Testis (tissue), 3 donors: Measurements from ENCODE around the gene EPN3. TPM values are rescaled to one million over a fixed set of nuclear protein-coding genes. Genes with fewer than 3 reads are reported as not detected.

Experiments used
- DNase-seq: peaks from one replicate; pipeline ENCODE4 v3.0.0-alpha.2; 2019
- H3K27ac ChIP-seq, 2 donors: fragments of 200-600 bp; sonication (generic); one replicate each; pipeline ENCODE4 v1.5.1; 2019
- H3K27me3 ChIP-seq: fragments of 200-600 bp; sonication (generic); one replicate; pipeline ENCODE4 v1.5.1; 2019
- H3K36me3 ChIP-seq: fragments of 200-600 bp; sonication (generic); one replicate; pipeline ENCODE4 v1.5.1; 2017; ENCODE audit warnings: low read depth; ENCODE audit errors: missing control alignments
- H3K4me1 ChIP-seq: fragments of 200-600 bp; sonication (generic); one replicate; pipeline ENCODE4 v1.5.1; 2019
- H3K4me3 ChIP-seq, 2 donors: fragments of 200-600 bp; sonication (generic); one replicate each; pipeline ENCODE4 v1.5.1; 2017 to 2019
- H3K9me3 ChIP-seq: fragments of 200-600 bp; sonication (generic); one replicate; pipeline ENCODE4 v1.5.1; 2017
- CTCF ChIP-seq, 3 experiments: fragments of 450-650 bp in 2 of 3; fragments of 200-600 bp in 1 of 3; sonication (generic) in 1 of 3; IDR thresholded peaks; one replicate each; pipeline ENCODE4 v1.5.1; 2016 to 2019; ENCODE audit warnings: antibody characterized with exemption in 3 of 3, mild to moderate bottlenecking in 2 of 3, moderate library complexity in 1 of 3
- POLR2A ChIP-seq: fragments of 450-650 bp; IDR thresholded peaks from one replicate; pipeline ENCODE4 v1.6.1; 2017; ENCODE audit warnings: antibody characterized with exemption, mild to moderate bottlenecking, moderate library complexity
- WGBS, 2 donors: methylation state at CpG; one replicate each; pipeline ENCODE4 v1.1.5; 2018; 5-methylcytosine and 5-hydroxymethylcytosine counted together
- intact Hi-C: fragments of 100-400 bp; cut with DNase I; formaldehyde crosslinking; loops from one replicate; pipeline ENCODE4 v1.15.1; 2023; ENCODE audit warnings: low total_unique reads
- polyA plus RNA-seq: library from polyadenylated mRNA; stranded (reverse); fragments of 350-450 nt; fragmentation: Illumina TruSeq; extraction: RNeasy Lipid Tissue Mini Kit (QIAGEN cat#74804); gene quantifications from one replicate; pipeline ENCODE4 v1.2.3, GENCODE V29; 2014; ENCODE audit warnings: low read depth, low replicate concordance; ENCODE audit not compliant: insufficient read depth
- total RNA-seq, 2 donors: library from RNA; depleted of rRNA; stranded (reverse); fragments of >200 nt; gene quantifications; one replicate each; pipeline ENCODE4 v1.2.3, GENCODE V29; 2016

EPN3 gene
- total and polyA plus RNA-seq, 3 donors from 2014 or later, result 4.9 to 6.3 (median 6.3) TPM

- Histone ChIP-seq H3K4me3 (no peak overlapping the region), H3K27me3 (no peaks in the 10 kb centered on the region), H3K36me3 (no peaks in the 10 kb centered on the region), H3K27ac (no peak overlapping the region), H3K4me1 (no peaks in the 10 kb centered on the region), H3K9me3 (no peaks in the 10 kb centered on the region)
- TF ChIP-seq POLR2A (no peak), CTCF (IDR thresholded peaks at IDR 0.05) (no peak)
- intact Hi-C loops, result no loop called here
- DNase-seq, result no peak
- WGBS, 2 donors, result 87 to 93% methylated on average over 6 to 14 of the region's 16 CpGs
Observed at GRCh38 chr17:50578173-50578572, 45.6 kb downstream of the EPN3 start.

DNA sequence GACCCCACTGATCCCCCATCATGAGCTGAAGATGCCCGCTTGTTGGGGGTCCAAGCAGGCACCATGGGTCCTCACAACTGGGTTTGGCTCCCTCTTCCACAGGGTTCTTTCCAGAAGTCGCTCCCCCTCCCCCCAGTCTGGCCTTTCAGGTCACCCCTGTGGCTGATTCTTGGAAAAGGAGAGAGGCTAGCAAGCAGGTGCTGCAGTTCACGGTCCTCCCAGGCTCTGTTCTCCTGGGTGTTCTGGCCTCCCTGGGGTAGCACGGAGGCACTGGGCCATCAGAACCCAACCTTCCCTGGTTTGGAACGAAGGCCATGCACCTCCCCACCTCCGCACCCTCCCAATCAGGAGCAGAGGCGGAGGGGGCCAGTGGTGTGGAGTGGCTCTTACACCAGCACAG, 46.9 kb downstream of the EPN3 start:
- WGBS, 2 donors, result 87 to 100% methylated on average over 4 to 7 of the region's 7 CpGs
- intact Hi-C loops, result no loop called here
- no peaks in the 10 kb centered on the region for H3K27me3 ChIP-seq
- no peak overlapping the region for H3K4me3 ChIP-seq
- no peaks in the 10 kb centered on the region for H3K36me3 ChIP-seq
- no peaks in the 10 kb centered on the region for H3K9me3 ChIP-seq
- no peak for TF ChIP-seq POLR2A
- no peak for TF ChIP-seq CTCF (IDR thresholded peaks at IDR 0.05)
- DNase-seq, result no peak
- no peak overlapping the region for H3K27ac ChIP-seq
- no peaks in the 10 kb centered on the region for H3K4me1 ChIP-seq

DNA sequence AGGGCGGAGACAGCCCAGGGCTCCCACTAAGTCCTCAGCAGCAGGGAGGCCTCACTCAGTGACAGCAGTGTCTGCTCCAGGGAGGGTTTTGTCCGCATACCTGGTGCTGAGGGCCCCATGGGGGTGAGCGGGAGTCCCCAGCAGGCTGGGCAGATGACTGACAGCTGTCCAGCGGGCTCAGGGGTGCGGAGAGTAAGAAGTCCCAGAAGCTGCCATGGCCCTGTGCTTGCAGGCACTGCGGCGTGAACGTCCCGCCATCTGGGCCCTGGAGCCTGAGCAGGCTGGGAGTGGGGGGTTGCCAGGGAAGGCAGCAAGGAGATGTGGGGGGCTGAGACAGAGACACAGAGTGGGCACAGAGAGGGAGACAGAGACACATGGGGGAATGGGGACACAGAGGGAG, 48.1 kb downstream of the EPN3 start:
- Histone ChIP-seq H3K36me3 (no peaks in the 10 kb centered on the region), H3K27me3 (no peaks in the 10 kb centered on the region), H3K9me3 (no peaks in the 10 kb centered on the region), H3K4me1 (no peaks in the 10 kb centered on the region), H3K27ac (no peak overlapping the region), H3K4me3 (no peak overlapping the region)
- WGBS, 2 donors, result 95 to 100% methylated on average over 3 to 9 of the region's 9 CpGs
- intact Hi-C loops, result no loop called here
- no peak for DNase-seq
- TF ChIP-seq CTCF (IDR thresholded peaks at IDR 0.05) (no peak), POLR2A (no peak)

DNA sequence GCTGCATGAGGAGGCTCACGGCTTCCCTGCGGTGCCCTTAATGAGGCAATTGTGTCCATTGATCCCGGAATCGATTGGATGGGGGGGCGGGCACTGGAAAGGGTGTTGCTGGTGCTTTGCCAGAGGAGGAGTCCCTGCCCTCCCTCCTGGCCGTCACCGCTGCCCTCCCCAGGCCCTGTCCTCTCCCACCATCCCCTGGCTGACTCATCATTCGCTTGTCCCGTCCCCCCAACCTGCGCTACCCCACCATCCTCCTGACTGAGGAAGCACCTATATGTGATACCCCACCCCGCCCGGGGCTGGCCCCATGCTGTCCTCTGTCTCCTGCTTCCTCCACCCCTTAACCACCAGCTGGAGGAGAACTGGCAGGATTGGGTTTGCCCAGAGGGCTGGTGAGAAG, 48.8 kb downstream of the EPN3 start:
- no peaks in the 10 kb centered on the region for H3K36me3 ChIP-seq
- no peaks in the 10 kb centered on the region for H3K27me3 ChIP-seq
- WGBS, 2 donors, result 89 to 99% methylated on average over 9 to 12 of the region's 12 CpGs
- intact Hi-C loops, result no loop called here
- no peaks in the 10 kb centered on the region for H3K9me3 ChIP-seq
- no peak overlapping the region for H3K27ac ChIP-seq
- DNase-seq, result no peak
- TF ChIP-seq POLR2A (no peak), CTCF (IDR thresholded peaks at IDR 0.05) (no peak)
- no peak overlapping the region for H3K4me3 ChIP-seq
- no peaks in the 10 kb centered on the region for H3K4me1 ChIP-seq

DNA sequence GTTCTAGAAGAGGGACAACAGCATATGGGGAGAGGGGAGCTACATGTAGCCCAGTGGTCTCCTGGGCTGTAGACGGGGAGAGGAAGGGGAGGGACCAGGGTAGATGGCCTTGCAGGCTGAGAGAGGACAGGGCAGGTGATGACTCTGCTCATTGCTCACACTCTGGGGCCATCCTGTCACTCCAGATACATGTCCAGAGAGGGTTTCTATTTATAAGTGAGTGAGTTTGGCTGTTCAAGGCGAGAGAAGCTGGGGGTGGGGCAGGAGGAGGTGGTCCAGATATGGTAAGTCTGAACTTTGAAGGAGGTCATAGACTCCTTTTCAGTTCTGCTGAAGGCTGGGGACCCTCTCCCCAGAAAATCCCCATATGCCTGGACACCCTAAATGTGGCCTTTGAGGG, 50.2 kb downstream of the EPN3 start:
- H3K9me3 ChIP-seq, result no peaks in the 10 kb centered on the region
- WGBS, 2 donors, result 75 to 86% methylated on average over 2 of the region's 2 CpGs
- no peak for TF ChIP-seq CTCF (IDR thresholded peaks at IDR 0.05)
- TF ChIP-seq POLR2A, result no peak
- no peak for DNase-seq
- H3K27me3 ChIP-seq, result no peaks in the 10 kb centered on the region
- H3K4me1 ChIP-seq, result peaks cover 4% of the 10 kb centered on the region
- H3K4me3 ChIP-seq, result no peak overlapping the region
- H3K27ac ChIP-seq, result no peak overlapping the region
- intact Hi-C loops, result no loop called here
- H3K36me3 ChIP-seq, result no peaks in the 10 kb centered on the region
